ENCODE results near the gene TRIM56.
A peak's percentile ranks its signal among the peaks of the same experiment; 100 is the strongest.
"Not testable (repeated sequence)": the region's sequence is repeated elsewhere in the genome, so short reads cannot be mapped to it uniquely, and the experiment has no call there.

TRIM56 gene

DNA sequence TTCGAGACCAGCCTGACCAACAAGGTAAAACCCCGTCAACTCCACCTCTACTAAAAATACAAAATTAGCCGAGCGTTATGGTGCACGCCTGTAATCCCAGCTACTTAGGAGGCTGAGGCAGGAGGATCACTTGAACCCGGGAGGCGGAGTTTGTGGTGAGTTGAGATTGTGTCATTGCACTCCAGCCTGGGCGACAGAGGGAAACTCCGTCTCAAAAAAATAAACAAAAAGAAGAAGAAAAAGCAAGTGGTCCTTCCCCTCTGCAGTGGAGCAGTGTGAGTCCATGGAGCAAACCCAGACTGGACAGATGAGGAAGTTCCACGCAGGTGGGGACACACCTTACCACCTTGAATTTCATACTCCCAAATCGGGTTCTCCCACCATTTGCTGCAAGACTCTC lies 28.6 kb downstream of the TRIM56 start:
- DNase-seq (ENCODE audit: low read depth in 3 of 3), result no peak

GRCh38 chr7:101114492-101114891 lies 29.2 kb downstream of the TRIM56 start:
- DNase-seq (ENCODE audit: low read depth in 3 of 3), result no peak

DNA sequence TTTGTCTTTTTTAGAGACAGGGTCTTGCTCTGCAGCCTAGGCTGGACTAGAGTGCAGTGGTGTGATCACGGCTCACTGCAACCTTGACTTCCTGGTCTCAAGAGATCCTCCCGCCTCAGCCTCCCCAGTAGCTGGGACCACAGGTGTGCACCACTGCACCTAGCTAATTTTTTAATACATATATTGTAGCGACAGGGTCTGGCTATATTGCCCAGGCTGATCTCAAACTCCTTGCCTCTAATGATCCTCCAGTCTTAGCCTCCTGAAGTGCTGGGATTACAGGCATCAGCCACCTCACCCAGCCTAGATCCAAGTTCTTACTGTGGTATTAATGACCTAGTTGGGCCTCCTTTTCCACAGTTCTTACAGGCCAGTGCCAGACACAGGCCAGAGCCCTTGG lies 29.9 kb downstream of the TRIM56 start:
- DNase-seq (ENCODE audit: low read depth in 3 of 3), result no peak

DNA sequence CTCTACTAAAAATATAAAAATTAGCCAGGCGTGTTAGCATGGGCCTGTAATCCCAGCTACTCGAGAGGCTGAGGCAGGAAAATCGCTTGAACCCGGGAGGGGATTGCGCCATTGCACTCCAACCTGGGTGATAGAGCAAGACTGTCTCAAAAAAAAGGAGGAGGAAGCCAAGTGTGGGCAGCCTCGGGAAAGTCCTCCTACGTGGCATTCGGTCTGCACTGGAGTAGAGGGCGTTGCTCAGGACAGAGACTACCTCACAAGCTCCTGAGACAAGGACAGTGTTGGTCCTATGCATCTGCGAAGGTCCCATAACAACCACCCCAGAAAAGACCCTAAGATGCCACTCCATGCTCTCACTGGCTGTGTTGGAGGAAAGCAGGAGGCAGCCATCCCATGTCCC lies 31.6 kb downstream of the TRIM56 start:
- DNase-seq (ENCODE audit: low read depth in 3 of 3), result no peak

- no peak for DNase-seq (ENCODE audit: low read depth in 3 of 3)
Observed at GRCh38 chr7:101118856-101119255, 33.6 kb downstream of the TRIM56 start.

- DNase-seq (ENCODE audit: low read depth in 3 of 3), result no peak
Observed at GRCh38 chr7:101119876-101120275, 34.6 kb downstream of the TRIM56 start.

DNA sequence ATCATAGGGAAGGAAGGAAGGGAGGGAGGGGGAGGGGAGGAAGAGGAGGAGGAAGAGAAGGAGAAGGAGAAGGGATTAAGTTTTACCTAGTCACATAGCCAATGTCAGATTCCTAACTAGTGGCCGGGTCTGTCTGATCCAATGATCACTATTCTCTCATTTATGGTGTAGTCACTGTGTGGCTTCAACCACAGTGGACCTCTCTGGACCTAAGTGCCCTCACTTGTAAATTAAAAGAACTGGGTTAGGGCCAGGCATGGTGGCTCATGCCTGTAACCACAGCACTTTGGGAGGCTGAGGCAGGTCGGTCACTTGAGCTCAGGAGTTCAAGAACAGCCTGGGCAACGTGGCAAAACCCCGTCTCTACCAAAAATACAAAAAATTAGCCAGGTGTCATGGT lies 35.0 kb downstream of the TRIM56 start:
- no peak for DNase-seq (ENCODE audit: low read depth in 3 of 3)

- DNase-seq (ENCODE audit: low read depth in 3 of 3), result not testable (repeated sequence)
Observed at GRCh38 chr7:101121631-101121990, 36.3 kb downstream of the TRIM56 start.

GRCh38 chr7:101121991-101122932 lies 37.0 kb downstream of the TRIM56 start:
- no peak for DNase-seq (ENCODE audit: low read depth in 3 of 3)

DNA sequence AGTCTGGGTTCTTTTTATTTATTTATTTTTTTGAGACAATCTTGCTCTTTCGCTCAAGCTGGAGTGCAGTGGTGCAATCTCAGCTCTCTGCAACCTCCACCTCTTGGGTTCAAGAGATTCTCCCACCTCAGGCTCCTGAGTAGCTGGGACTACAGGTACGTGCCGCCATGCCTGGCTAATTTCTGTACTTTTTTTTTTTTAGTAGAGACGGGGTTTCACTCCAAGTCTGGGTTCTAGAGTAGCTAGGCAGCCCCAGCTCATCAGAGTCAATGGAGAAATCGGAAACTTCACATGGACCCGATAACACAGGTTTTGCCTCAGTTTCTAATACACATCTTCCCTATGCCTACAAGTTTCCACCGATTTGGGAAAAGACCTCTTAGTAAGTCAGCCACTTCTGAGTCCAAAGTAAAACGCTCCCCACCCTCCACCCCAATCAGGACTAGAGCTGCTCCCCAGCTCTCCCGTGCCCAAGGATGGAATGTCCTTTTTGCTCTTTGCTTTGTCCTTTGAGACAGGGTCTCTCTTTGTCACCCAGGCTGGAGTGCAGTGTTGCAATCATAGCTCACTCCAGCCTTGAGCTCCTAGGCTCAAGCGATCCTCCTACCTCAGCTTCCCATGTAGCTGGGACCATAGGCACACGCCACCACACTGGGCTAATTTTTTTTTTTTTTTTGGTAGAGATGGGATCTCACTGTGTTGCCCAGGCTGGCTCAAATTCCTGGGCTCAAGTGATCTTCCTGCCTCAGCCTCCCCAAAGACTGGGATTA lies 37.8 kb downstream of the TRIM56 start:
- DNase-seq (ENCODE audit: low read depth in 3 of 3), result no peak

- no peak for DNase-seq (ENCODE audit: low read depth in 3 of 3)
Observed at GRCh38 chr7:101123703-101124068, 38.4 kb downstream of the TRIM56 start.

GRCh38 chr7:101124376-101125056 lies 39.2 kb downstream of the TRIM56 start:
- DNase-seq (ENCODE audit: low read depth in 3 of 3), result no peak

GRCh38 chr7:101125989-101126650 lies 40.8 kb downstream of the TRIM56 start:
- DNase-seq (ENCODE audit: low read depth in 3 of 3), result no peak

DNA sequence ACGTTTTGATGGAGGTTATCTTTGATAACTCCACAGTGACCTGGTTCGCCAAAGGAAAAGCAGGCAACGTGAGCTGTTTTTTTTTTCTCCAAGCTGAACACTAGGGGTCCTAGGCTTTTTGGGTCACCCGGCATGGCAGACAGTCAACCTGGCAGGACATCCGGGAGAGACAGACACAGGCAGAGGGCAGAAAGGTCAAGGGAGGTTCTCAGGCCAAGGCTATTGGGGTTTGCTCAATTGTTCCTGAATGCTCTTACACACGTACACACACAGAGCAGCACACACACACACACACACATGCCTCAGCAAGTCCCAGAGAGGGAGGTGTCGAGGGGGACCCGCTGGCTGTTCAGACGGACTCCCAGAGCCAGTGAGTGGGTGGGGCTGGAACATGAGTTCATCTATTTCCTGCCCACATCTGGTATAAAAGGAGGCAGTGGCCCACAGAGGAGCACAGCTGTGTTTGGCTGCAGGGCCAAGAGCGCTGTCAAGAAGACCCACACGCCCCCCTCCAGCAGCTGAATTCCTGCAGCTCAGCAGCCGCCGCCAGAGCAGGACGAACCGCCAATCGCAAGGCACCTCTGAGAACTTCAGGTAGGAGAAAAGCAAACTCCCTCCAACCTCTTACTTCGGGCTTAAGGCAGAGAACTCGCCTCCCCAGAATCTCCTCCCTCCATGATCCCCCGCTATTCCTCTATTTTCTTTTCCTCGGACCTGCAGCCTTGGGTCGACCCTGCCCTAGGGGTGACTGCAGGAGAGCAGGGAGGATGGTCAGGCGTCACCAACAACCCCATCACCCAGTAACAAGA lies 41.6 kb downstream of the TRIM56 start, which contains the start of gene SERPINE1:
TSS of gene SERPINE1 (plus strand) at position 454 of the 809 bp plus-strand sequence. CDS start 1,290 bp downstream, outside the sequence.
- DNase-seq (ENCODE audit: low read depth in 3 of 3), result peak in 1 of 3 experiments; percentile 26

DNA sequence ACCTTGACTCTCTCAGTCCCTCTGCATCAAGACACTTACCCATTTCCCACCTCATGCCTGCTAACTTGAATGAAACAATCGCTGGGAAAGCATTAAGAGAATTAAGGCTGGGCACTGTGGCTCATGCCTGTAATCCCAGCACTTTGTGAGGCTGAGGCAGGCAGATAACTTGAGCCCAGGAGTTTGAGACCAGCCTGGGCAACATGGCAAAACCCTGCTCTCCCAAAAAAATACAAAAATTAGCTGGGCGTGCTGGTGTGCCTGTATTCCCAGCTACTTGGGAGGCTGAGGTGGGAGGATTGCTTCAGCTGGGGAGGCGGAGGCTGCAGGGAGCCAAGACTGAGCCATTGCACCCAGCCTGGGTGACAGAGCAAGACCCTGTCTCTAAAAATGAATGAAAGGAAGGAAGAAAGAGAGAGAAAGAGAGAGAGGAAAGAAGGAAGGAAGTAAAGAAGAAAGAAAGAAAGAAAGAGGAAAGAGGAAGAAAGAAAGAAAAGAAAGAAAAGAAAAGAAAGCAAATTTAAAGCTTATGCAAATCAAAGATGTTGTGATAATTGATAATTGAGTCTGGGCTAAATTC lies 42.3 kb downstream of the TRIM56 start:
- DNase-seq (ENCODE audit: low read depth in 3 of 3), result no peak

- DNase-seq (ENCODE audit: low read depth in 3 of 3), result no peak
Observed at GRCh38 chr7:101128040-101128834, 43.0 kb downstream of the TRIM56 start.

GRCh38 chr7:101129603-101130117 lies 44.4 kb downstream of the TRIM56 start:
- no peak for DNase-seq (ENCODE audit: low read depth in 3 of 3)

- not testable (repeated sequence) for DNase-seq (ENCODE audit: low read depth in 3 of 3)
Observed at GRCh38 chr7:101132626-101133600, 47.6 kb downstream of the TRIM56 start.

Data from stimulated activated CD4-positive, alpha-beta T cell treated with anti-CD3 and anti-CD28 coated beads, TNF-alpha, amount 100 ng/mL, for 4 hours (primary cell).